Muscle of leg (tissue), 11 donors: Measurements from ENCODE around the gene TTLL8. TPM values are rescaled to one million over a fixed set of nuclear protein-coding genes. Genes with fewer than 3 reads are reported as not detected.
"Not testable (repeated sequence)": the region's sequence is repeated elsewhere in the genome, so short reads cannot be mapped to it uniquely, and the experiment has no call there.

Experiments
- DNase-seq: peaks from one replicate; pipeline ENCODE4 v3.0.0; 2013
- H3K27ac ChIP-seq: one replicate; pipeline ENCODE4 v1.5.1; 2013; ENCODE audit warnings: mild to moderate bottlenecking, low read length, control low read depth
- H3K27me3 ChIP-seq: one replicate; pipeline ENCODE4 v1.6.1; 2013; ENCODE audit warnings: low read length; ENCODE audit not compliant: control insufficient read depth, insufficient read depth
- H3K36me3 ChIP-seq: one replicate; pipeline ENCODE4 v1.6.1; 2013; ENCODE audit warnings: low read length; ENCODE audit not compliant: control insufficient read depth, insufficient read depth
- H3K4me1 ChIP-seq: one replicate; pipeline ENCODE4 v1.6.1; 2013; ENCODE audit warnings: low read length; ENCODE audit not compliant: control insufficient read depth, insufficient read depth
- H3K4me3 ChIP-seq: one replicate; pipeline ENCODE4 v1.5.1; 2013; ENCODE audit warnings: low read length, control low read depth
- H3K9me3 ChIP-seq: replicated peaks from 2 replicates; pipeline ENCODE4 v1.6.1; 2013; ENCODE audit warnings: low read depth, low read length; ENCODE audit not compliant: control insufficient read depth
- WGBS: methylation state at CpG from one replicate; pipeline ENCODE4 v1.1.5; 2013; ENCODE audit warnings: missing lambda C conversion rate; ENCODE audit not compliant: insufficient coverage; 5-methylcytosine and 5-hydroxymethylcytosine counted together
- polyA plus RNA-seq, 8 donors: library from polyadenylated mRNA; unstranded; fragments of 120-200 nt; gene quantifications; one replicate each; pipeline versions ENCODE4 v1.2.1 to v1.2.3, GENCODE V29; 2013; ENCODE audit warnings: inconsistent platforms in 1 of 8, low replicate concordance in 1 of 8; ENCODE audit not compliant: insufficient read length in 8 of 8, insufficient read depth in 1 of 8
- total RNA-seq: library from RNA; stranded (reverse); fragments of 120-200 nt; gene quantifications from one replicate; pipeline ENCODE4 v1.2.4, GENCODE V29; 2013

The TTLL8 gene
- total and polyA plus RNA-seq, 9 donors = not detected

- Histone ChIP-seq H3K9me3 (peaks cover 2% of the 10 kb centered on the region), H3K4me3 (no peak overlapping the region)
- WGBS = 90% methylated on average over 21 of the region's 22 CpGs
These were observed 32.3 kb upstream of the TTLL8 start for GRCh38 chr22:50090412-50090714.

DNA sequence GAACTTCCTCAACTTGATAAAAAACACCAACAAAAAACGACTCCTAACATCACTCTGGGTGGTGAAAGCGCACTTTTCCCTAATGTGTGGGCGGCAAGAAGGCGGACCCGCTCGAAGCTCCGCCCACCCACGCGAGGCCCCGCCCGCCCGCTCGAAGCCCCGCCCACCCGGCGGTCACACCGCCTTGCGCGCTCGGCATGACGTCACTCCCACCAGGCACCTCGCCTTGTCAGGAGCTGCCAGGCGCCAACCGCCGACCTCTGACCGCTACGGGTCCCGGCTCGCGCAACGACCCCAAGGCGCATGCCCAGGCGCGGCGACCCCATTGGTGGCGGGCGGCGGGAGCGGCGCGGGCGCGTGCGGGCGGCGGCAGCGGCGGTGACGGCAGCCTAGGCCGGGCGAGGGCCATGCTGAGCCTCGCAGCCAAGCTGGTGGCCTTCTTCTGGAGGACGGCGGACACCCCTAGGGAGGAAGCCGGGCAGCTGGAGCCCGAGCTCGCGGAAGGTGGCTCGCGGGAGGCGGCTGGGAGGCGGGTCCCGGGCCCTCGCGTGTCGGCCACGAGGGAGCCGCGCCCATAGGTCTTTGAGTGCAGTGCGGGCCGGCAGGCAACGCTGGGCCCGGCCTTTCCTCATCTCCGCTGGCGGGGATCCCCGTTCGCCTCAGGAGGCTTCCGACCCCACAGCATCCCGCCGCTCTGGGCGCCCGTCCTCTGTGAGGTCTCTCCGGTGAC is 31.7 kb upstream of the TTLL8 start, which contains the start of gene MOV10L1:
Gene MOV10L1, plus strand, starts transcription at position 325 of the 730 bp plus-strand sequence. Its CDS starts 83 bp downstream, at position 408.
- WGBS = 43% methylated on average over 82 of the region's 83 CpGs
- Histone ChIP-seq H3K27me3 (peaks cover 20% of the 10 kb centered on the region), H3K36me3 (no peaks in the 10 kb centered on the region), H3K4me1 (no peaks in the 10 kb centered on the region), H3K27ac (no peak within 1 kb of the TSS), H3K9me3 (peaks cover 2% of the 10 kb centered on the region), H3K4me3 (no peak within 1 kb of the TSS)
- DNase-seq = peak; percentile 49

More at GRCh38 chr22:50090412-50090714, 32.3 kb upstream of the TTLL8 start:
- no peak for DNase-seq
- Histone ChIP-seq H3K4me1 (no peaks in the 10 kb centered on the region), H3K27ac (no peak overlapping the region), H3K36me3 (no peaks in the 10 kb centered on the region), H3K27me3 (peaks cover 17% of the 10 kb centered on the region)

DNA sequence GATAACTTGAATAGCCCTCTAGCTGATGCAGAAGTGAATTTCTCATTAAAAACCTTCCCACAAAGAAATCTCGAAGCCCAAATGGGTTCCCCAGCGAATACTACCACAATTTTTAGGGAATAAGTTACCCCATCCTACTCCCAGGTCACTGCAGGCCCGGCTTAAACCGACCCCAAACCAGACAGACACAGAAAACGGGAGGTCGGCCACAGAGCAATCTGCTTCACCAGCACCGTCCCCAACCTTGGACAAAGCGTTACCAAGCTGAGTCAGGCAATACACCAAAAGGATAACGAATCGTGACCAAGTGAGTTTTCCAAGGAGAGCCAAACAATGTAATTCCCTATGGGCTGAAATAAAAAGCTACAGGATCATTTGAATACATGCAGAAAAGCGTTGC is 31.1 kb upstream of the TTLL8 start:
- Histone ChIP-seq H3K27ac (no peak overlapping the region), H3K27me3 (peaks cover 22% of the 10 kb centered on the region), H3K4me3 (no peak overlapping the region), H3K9me3 (peaks cover 2% of the 10 kb centered on the region), H3K4me1 (no peaks in the 10 kb centered on the region), H3K36me3 (no peaks in the 10 kb centered on the region)
- no peak for DNase-seq
- 84% methylated on average over 10 of the region's 11 CpGs for WGBS

- WGBS = 100% methylated on average over 5 of the region's 12 CpGs
- Histone ChIP-seq H3K9me3 (peaks cover 2% of the 10 kb centered on the region), H3K27me3 (peaks cover 22% of the 10 kb centered on the region), H3K36me3 (no peaks in the 10 kb centered on the region), H3K27ac (no peak overlapping the region), H3K4me3 (no peak overlapping the region), H3K4me1 (peaks cover 4% of the 10 kb centered on the region)
- DNase-seq = no peak
These were observed 30.0 kb upstream of the TTLL8 start for GRCh38 chr22:50088096-50088495.

DNA sequence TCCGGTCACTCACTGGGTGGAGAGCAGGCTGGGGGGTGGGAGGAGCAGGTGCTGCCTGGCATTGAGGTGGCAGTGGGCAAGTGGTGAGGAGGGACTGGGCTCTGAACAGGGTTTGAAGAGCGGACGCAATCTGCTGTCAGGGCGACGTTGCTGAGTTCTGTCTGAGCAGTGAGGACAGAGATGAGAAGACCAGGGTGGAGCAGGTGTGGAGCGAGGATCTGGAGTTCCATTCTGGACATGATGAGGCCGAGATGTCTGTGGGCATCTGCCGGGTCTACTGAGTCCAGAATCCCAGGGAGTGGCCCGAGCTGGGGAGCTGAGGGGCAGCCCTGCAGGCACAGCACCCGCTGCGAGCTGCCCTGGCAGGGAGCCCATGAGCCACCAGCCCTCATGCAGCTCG is 29.5 kb upstream of the TTLL8 start:
- peaks cover 22% of the 10 kb centered on the region for H3K27me3 ChIP-seq

DNA sequence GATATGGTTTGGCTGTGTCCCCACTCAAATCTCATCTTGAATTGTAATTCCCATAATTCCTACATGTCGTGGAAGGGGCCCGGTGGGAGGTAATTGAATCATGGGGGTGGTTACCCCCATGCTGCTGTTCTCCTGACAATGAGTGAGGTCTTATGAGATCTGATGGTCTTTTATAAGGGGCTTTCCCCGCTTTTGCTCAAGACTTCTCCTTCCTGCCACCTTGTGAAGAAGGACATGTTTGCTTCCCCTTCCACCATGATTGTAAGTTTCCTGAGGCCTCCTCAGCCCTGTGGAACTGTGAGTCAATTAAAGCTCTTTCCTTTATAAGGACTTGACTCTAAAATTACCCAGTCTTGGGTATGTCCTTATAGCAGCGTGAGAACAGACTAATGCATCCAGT is 28.9 kb upstream of the TTLL8 start:
- H3K36me3 ChIP-seq, H3K4me1 ChIP-seq, H3K9me3 ChIP-seq, H3K4me3 ChIP-seq, DNase-seq, H3K27ac ChIP-seq: not testable (repeated sequence)
- peaks cover 22% of the 10 kb centered on the region for H3K27me3 ChIP-seq
- no CpG with 5 or more reads among the region's 4 CpGs for WGBS

More for the DNA sequence above, 29.5 kb upstream of the TTLL8 start:
- DNase-seq = no peak
- H3K4me3 ChIP-seq = no peak overlapping the region
- H3K9me3 ChIP-seq = peaks cover 2% of the 10 kb centered on the region
- H3K4me1 ChIP-seq = peaks cover 4% of the 10 kb centered on the region
- WGBS = 90% methylated on average over 12 of the region's 12 CpGs
- H3K27ac ChIP-seq = no peak overlapping the region
- no peaks in the 10 kb centered on the region for H3K36me3 ChIP-seq

- Histone ChIP-seq H3K4me3 (no peak overlapping the region), H3K36me3 (no peaks in the 10 kb centered on the region), H3K4me1 (peaks cover 4% of the 10 kb centered on the region), H3K9me3 (peaks cover 2% of the 10 kb centered on the region), H3K27ac (no peak overlapping the region), H3K27me3 (peaks cover 18% of the 10 kb centered on the region)
- no CpG with 5 or more reads among the region's 5 CpGs for WGBS
- DNase-seq = no peak
These were observed 28.4 kb upstream of the TTLL8 start for GRCh38 chr22:50086526-50086925.

DNA sequence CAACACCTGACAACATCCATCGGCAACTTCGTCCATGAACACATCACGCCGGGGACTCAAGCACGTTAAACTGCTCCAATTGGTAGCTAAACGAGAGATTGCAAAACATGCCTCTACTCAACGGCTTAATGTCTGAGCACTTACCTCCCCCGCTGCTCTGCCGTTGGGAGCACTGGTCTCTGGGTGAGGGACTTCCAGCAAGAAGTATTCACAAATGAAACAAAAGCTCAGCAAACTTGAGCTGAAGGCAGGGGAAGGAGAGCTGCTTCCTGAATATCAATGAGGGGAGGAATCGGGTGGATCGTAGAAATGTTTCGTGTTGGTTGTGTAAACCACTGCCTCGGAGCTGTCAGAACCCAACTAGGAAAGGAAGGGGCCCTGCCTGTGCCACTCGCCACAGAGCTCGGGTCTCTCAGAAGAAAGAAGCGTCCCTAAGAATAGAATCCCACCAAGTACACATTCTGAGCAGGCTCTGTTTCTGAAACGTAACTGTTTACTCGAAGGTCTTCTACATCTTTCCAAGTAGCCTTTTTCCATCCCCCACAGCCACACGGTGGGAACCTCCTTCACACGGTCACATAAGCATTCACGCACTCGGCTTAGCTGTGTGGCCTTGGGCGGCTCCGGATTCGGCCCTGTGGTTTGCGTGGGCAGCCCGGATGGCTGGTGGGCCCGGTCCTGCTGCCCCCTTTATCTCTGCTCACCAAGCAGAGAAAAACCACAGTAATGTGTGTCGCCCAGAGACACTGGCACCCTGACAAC is 27.3 kb upstream of the TTLL8 start, which contains the start of gene MLC1:
Gene MLC1, minus strand, starts transcription at position 216 of the 762 bp plus-strand sequence. CDS start 524 bp downstream, outside the sequence.
- Histone ChIP-seq H3K27ac (no peak within 1 kb of the TSS), H3K9me3 (peaks cover 2% of the 10 kb centered on the region), H3K4me3 (no peak within 1 kb of the TSS), H3K36me3 (no peaks in the 10 kb centered on the region), H3K4me1 (peaks cover 4% of the 10 kb centered on the region), H3K27me3 (peaks cover 12% of the 10 kb centered on the region)
- WGBS = 57% methylated on average over 26 of the region's 29 CpGs
- no peak for DNase-seq

GRCh38 chr22:50084614-50085021 is 26.5 kb upstream of the TTLL8 start:
- no peak overlapping the region for H3K4me3 ChIP-seq
- peaks cover 4% of the 10 kb centered on the region for H3K4me1 ChIP-seq
- H3K27ac ChIP-seq = no peak overlapping the region
- H3K9me3 ChIP-seq = peaks cover 2% of the 10 kb centered on the region
- no peaks in the 10 kb centered on the region for H3K36me3 ChIP-seq
- H3K27me3 ChIP-seq = peaks cover 9% of the 10 kb centered on the region
- no peak for DNase-seq
- 69% methylated on average over 6 of the region's 16 CpGs for WGBS

- H3K9me3 ChIP-seq = peaks cover 2% of the 10 kb centered on the region
- WGBS = 36% methylated on average over 7 of the region's 10 CpGs
- H3K4me3 ChIP-seq = no peak overlapping the region
- no peaks in the 10 kb centered on the region for H3K36me3 ChIP-seq
- no peak for DNase-seq
- H3K27ac ChIP-seq = no peak overlapping the region
- H3K4me1 ChIP-seq = peaks cover 4% of the 10 kb centered on the region
- H3K27me3 ChIP-seq = peaks cover 9% of the 10 kb centered on the region
These were observed 26.0 kb upstream of the TTLL8 start for GRCh38 chr22:50084080-50084477.
